A673 (cell line): ENCODE results near the gene FCHSD1.

Experiments used
- CTCF ChIP-seq: fragments of 300-800, 200-600 bp; sonication (generic); conservative IDR thresholded peaks from 2 replicates; pipeline ENCODE4 v1.5.1; 2017; ENCODE audit warnings: low read depth, mild to moderate bottlenecking, antibody characterized with exemption, low read length, moderate library complexity, mixed read lengths
- EZH2 ChIP-seq: fragments of 200-600 bp; sonication (generic); IDR thresholded peaks from 2 replicates; pipeline ENCODE4 v1.6.1; 2017; ENCODE audit warnings: borderline replicate concordance, low read depth, mild to moderate bottlenecking, mixed read lengths, antibody characterized with exemption, low read length; ENCODE audit not compliant: poor library complexity, severe bottlenecking

- no peak for TF ChIP-seq CTCF
- no peak for TF ChIP-seq EZH2
Observed at GRCh38 chr5:141640698-141641097, 10.5 kb downstream of the FCHSD1 start.
